SK-N-SH (cell line): Measurements from ENCODE around the gene CAVIN3. TPM values are rescaled to one million over a fixed set of nuclear protein-coding genes. Genes with fewer than 3 reads are reported as not detected.

Source experiments
- CTCF ChIA-PET: fragments of 300-600, 350-600 bp; formaldehyde crosslinking; extraction: SDS; loops from one replicate; lab custom pipeline; 2021; lab: Yijun Ruan, JAX
- POLR2A ChIA-PET: fragments of 350-600 bp; sonication (Branson Sonifier 250); formaldehyde crosslinking; extraction: SDS; loops from one replicate; lab custom pipeline; 2020; ENCODE audit warnings: antibody characterized with exemption, inconsistent platforms; lab: Yijun Ruan, JAX
- DNase-seq: peaks from one replicate; pipeline ENCODE4 v3.0.0; 2012
- H2AFZ ChIP-seq: fragments of 200-600 bp; sonication (generic); 2 replicates; pipeline ENCODE4 v1.8.1; 2016; ENCODE audit warnings: antibody characterized with exemption, mild to moderate bottlenecking, low read depth
- H3F3A ChIP-seq: fragments of 200-600 bp; sonication (generic); replicated peaks from 2 replicates; pipeline ENCODE3; 2016; ENCODE audit warnings: antibody characterized with exemption, mild to moderate bottlenecking; ENCODE audit not compliant: insufficient read depth
- H3K27ac ChIP-seq, 2 experiments: fragments of 200-500 bp in 1 of 2; fragments of 200-600 bp in 1 of 2; sonication (Bioruptor generic) in 1 of 2; sonication (generic), shearing (Covaris generic) in 1 of 2; 2 replicates each; pipeline versions ENCODE4 v1.5.1 to v1.6.1; 2014 to 2016; ENCODE audit warnings: low read depth in 2 of 2, inconsistent platforms in 1 of 2, low read length in 1 of 2, mild to moderate bottlenecking in 1 of 2, mixed read lengths in 1 of 2
- H3K27me3 ChIP-seq: fragments of 200-600 bp; sonication (generic), shearing (Covaris generic); 2 replicates; pipeline ENCODE4 v1.6.1; 2016; ENCODE audit warnings: mixed run types; ENCODE audit not compliant: insufficient read depth
- H3K36me3 ChIP-seq, 2 experiments: fragments of 200-500 bp in 1 of 2; fragments of 200-600 bp in 1 of 2; sonication (Bioruptor generic) in 1 of 2; sonication (generic) in 1 of 2; replicated peaks in 1 of 2; 2 replicates each; pipeline versions ENCODE3 to v1.5.1; 2014 to 2016; ENCODE audit warnings: low read length in 1 of 2, mild to moderate bottlenecking in 1 of 2; ENCODE audit not compliant: insufficient read depth in 2 of 2, control insufficient read depth in 1 of 2
- H3K4me1 ChIP-seq, 2 experiments: fragments of 200-500 bp in 1 of 2; fragments of 200-600 bp in 1 of 2; sonication (Bioruptor generic) in 1 of 2; sonication (generic), shearing (Covaris generic) in 1 of 2; 2 replicates each; pipeline versions ENCODE4 v1.5.1 to v1.6.1; 2014 to 2016; ENCODE audit warnings: low read depth in 1 of 2, low read length in 1 of 2, mixed run types in 1 of 2; ENCODE audit not compliant: insufficient read depth in 2 of 2, control insufficient read depth in 1 of 2
- H3K4me2 ChIP-seq: fragments of 200-600 bp; sonication (generic), shearing (Covaris generic); 2 replicates; pipeline ENCODE4 v1.6.1; 2017; ENCODE audit warnings: mixed run types
- H3K4me3 ChIP-seq, 2 experiments: fragments of 200-500 bp in 1 of 2; fragments of 200-600 bp in 1 of 2; sonication (Bioruptor generic) in 1 of 2; sonication (generic), shearing (Covaris generic) in 1 of 2; 2 replicates each; pipeline versions ENCODE4 v1.5.1 to v1.8.1; 2014 to 2016; ENCODE audit warnings: low read depth in 2 of 2, inconsistent platforms in 1 of 2, low read length in 1 of 2, mild to moderate bottlenecking in 1 of 2, mixed read lengths in 1 of 2, moderate library complexity in 1 of 2
- H3K79me2 ChIP-seq: fragments of 200-600 bp; sonication (generic); 2 replicates; pipeline ENCODE4 v1.8.1; 2017; ENCODE audit warnings: mild to moderate bottlenecking; ENCODE audit not compliant: insufficient read depth
- H3K9ac ChIP-seq: fragments of 200-600 bp; sonication (generic); 2 replicates; pipeline ENCODE4 v1.6.1; 2017; ENCODE audit warnings: mixed run types
- H3K9me2 ChIP-seq: fragments of 200-600 bp; sonication (generic); 2 replicates; pipeline ENCODE4 v1.6.1; 2017; ENCODE audit warnings: mixed run types
- H3K9me3 ChIP-seq: fragments of 200-600 bp; sonication (generic); 2 replicates; pipeline ENCODE4 v1.6.1; 2017; ENCODE audit warnings: mixed run types, mild to moderate bottlenecking, moderate library complexity
- H4K20me1 ChIP-seq: fragments of 200-600 bp; sonication (generic); 2 replicates; pipeline ENCODE4 v1.6.1; 2017; ENCODE audit warnings: mild to moderate bottlenecking, mixed run types; ENCODE audit not compliant: insufficient read depth
- CHD2 ChIP-seq: fragments of 150-350 bp; IDR thresholded peaks from 2 replicates; pipeline ENCODE4 v1.6.1; 2018; ENCODE audit warnings: low read length; ENCODE audit not compliant: partially characterized antibody
- ELF1 ChIP-seq: IDR thresholded peaks from 2 replicates; pipeline ENCODE4 v1.4.0; 2012
- EZH2phosphoT487 ChIP-seq: fragments of 200-600 bp; sonication (generic); IDR thresholded peaks from 2 replicates; pipeline ENCODE4 v1.6.1; 2017; ENCODE audit warnings: low read depth, mixed run types, mild to moderate bottlenecking, antibody characterized with exemption, moderate library complexity, borderline replicate concordance
- FOXJ3 ChIP-seq: sonication (generic); formaldehyde crosslinking; IDR thresholded peaks from 2 replicates; pipeline ENCODE4 v1.5.1; 2020; ENCODE audit warnings: mild to moderate bottlenecking, missing genetic modification reagents
- FOXM1 ChIP-seq: IDR thresholded peaks from 2 replicates; pipeline ENCODE4 v1.4.0; 2012; ENCODE audit warnings: low read depth, mild to moderate bottlenecking
- GABPA ChIP-seq: IDR thresholded peaks from 2 replicates; pipeline ENCODE4 v1.4.0; 2012; ENCODE audit warnings: low read depth, mild to moderate bottlenecking
- GATA2 ChIP-seq: sonication (generic); formaldehyde crosslinking; IDR thresholded peaks from 2 replicates; pipeline ENCODE4 v1.5.0; 2020; ENCODE audit warnings: mild to moderate bottlenecking, missing genetic modification reagents
- JUND ChIP-seq: IDR thresholded peaks from 2 replicates; pipeline ENCODE4 v1.4.0; 2012
- MXI1 ChIP-seq: IDR thresholded peaks from 2 replicates; pipeline ENCODE4 v1.6.1; 2012; ENCODE audit warnings: mild to moderate bottlenecking, low read depth, low read length, improper control_type of control experiment
- NFIC ChIP-seq: IDR thresholded peaks from 2 replicates; pipeline ENCODE4 v1.4.0; 2012; ENCODE audit warnings: borderline replicate concordance
- RCOR1 ChIP-seq: fragments of 150-350 bp; IDR thresholded peaks from 2 replicates; pipeline ENCODE4 v1.6.1; 2017; ENCODE audit warnings: antibody characterized with exemption, low read length
- RXRA ChIP-seq: IDR thresholded peaks from 2 replicates; pipeline ENCODE4 v1.4.0; 2012; ENCODE audit warnings: low read depth, mild to moderate bottlenecking, borderline replicate concordance
- SIN3A ChIP-seq: IDR thresholded peaks from 2 replicates; pipeline ENCODE4 v1.6.1; 2012; ENCODE audit warnings: low read depth, mild to moderate bottlenecking, low read length, moderate library complexity, borderline replicate concordance
- SMC3 ChIP-seq: IDR thresholded peaks from 2 replicates; pipeline ENCODE4 v1.6.1; 2012; ENCODE audit warnings: low read depth, low read length, improper control_type of control experiment
- TCF12 ChIP-seq: IDR thresholded peaks from 2 replicates; pipeline ENCODE4 v1.4.0; 2012
- TEAD4 ChIP-seq: IDR thresholded peaks from 2 replicates; pipeline ENCODE4 v1.4.0; 2012; ENCODE audit warnings: mild to moderate bottlenecking, borderline replicate concordance; ENCODE audit not compliant: insufficient read depth
- WGBS: methylation state at CpG from one replicate; pipeline ENCODE4 v1.1.6; 2017; ENCODE audit warnings: low lambda C conversion rate; 5-methylcytosine and 5-hydroxymethylcytosine counted together
- polyA plus RNA-seq, 3 experiments: library from polyadenylated mRNA; depleted of rRNA; stranded (reverse); fragments of >200 nt; gene quantifications; 2 replicates each; pipeline ENCODE4 v1.2.3, GENCODE V29; 2012
- TF ChIP-seq, protein P1 (sequence below): IDR thresholded peaks from 2 replicates; pipeline ENCODE4 v1.6.1; 2012; ENCODE audit warnings: mild to moderate bottlenecking, low read depth, low read length, moderate library complexity
- TF ChIP-seq, protein P2 (sequence below): IDR thresholded peaks from 2 replicates; pipeline ENCODE4; 2012
- TF ChIP-seq, protein P3 (sequence below): fragments of 150-350 bp; IDR thresholded peaks from 2 replicates; pipeline ENCODE4 v1.6.1; 2016; ENCODE audit warnings: mild to moderate bottlenecking, low read depth, low read length

CAVIN3 gene
- polyA plus RNA-seq, 1 of the 3 experiments (the other 2 are of a cell fraction): 23.5 TPM

DNA sequence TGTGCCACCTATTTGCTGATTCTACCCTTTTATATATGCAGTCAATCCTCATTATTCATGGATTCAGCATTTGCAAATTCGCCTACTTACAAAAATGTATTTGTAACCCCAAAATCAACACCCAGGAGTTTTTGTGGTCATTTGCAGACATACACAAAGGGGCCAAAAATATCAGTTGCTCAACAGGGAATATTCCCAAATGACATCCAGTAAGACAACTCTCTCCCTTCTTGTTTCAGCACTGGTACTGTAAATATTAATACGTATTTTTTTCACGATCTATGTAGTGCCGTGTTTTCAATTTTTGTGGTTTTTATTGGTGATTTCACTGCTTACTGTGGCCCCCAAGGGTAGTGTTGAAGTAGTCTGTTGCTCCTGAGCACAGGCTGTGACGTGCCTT lies 11.8 kb upstream of the CAVIN3 start:
- TF ChIP-seq, protein P1, sequence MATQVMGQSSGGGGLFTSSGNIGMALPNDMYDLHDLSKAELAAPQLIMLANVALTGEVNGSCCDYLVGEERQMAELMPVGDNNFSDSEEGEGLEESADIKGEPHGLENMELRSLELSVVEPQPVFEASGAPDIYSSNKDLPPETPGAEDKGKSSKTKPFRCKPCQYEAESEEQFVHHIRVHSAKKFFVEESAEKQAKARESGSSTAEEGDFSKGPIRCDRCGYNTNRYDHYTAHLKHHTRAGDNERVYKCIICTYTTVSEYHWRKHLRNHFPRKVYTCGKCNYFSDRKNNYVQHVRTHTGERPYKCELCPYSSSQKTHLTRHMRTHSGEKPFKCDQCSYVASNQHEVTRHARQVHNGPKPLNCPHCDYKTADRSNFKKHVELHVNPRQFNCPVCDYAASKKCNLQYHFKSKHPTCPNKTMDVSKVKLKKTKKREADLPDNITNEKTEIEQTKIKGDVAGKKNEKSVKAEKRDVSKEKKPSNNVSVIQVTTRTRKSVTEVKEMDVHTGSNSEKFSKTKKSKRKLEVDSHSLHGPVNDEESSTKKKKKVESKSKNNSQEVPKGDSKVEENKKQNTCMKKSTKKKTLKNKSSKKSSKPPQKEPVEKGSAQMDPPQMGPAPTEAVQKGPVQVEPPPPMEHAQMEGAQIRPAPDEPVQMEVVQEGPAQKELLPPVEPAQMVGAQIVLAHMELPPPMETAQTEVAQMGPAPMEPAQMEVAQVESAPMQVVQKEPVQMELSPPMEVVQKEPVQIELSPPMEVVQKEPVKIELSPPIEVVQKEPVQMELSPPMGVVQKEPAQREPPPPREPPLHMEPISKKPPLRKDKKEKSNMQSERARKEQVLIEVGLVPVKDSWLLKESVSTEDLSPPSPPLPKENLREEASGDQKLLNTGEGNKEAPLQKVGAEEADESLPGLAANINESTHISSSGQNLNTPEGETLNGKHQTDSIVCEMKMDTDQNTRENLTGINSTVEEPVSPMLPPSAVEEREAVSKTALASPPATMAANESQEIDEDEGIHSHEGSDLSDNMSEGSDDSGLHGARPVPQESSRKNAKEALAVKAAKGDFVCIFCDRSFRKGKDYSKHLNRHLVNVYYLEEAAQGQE: no peak
- TF ChIP-seq SIN3A (no peak), RCOR1 (no peak), JUND (no peak), NFIC (no peak), EZH2phosphoT487 (no peak), ELF1 (no peak), FOXJ3 (no peak), CHD2 (no peak), RXRA (no peak), MXI1 (no peak), SMC3 (no peak), TCF12 (no peak)
- TF ChIP-seq, protein P2, sequence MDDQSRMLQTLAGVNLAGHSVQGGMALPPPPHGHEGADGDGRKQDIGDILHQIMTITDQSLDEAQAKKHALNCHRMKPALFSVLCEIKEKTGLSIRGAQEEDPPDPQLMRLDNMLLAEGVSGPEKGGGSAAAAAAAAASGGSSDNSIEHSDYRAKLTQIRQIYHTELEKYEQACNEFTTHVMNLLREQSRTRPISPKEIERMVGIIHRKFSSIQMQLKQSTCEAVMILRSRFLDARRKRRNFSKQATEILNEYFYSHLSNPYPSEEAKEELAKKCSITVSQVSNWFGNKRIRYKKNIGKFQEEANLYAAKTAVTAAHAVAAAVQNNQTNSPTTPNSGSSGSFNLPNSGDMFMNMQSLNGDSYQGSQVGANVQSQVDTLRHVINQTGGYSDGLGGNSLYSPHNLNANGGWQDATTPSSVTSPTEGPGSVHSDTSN: no peak
- no peaks in the 10 kb centered on the region for H3K9me3 ChIP-seq
- DNase-seq: no peak
- no peak overlapping the region for H2AFZ ChIP-seq
- H3K4me3 ChIP-seq: no peak overlapping the region
- H3K27ac ChIP-seq: no peak overlapping the region
- no peaks in the 10 kb centered on the region for H4K20me1 ChIP-seq
- CTCF ChIA-PET: interaction anchor here (1.1 to 5.2 kb wide), 4 partner anchors 22 to 111 kb away, joined by 3 to 20 read pairs (median 8); no protein-coding TSS in a partner anchor
- peaks cover 9% of the 10 kb centered on the region; the same call in 1 of the 2 replicates for H3K27me3 ChIP-seq
- no peak overlapping the region for H3K4me2 ChIP-seq
- POLR2A ChIA-PET: no interaction called here
- no peaks in the 10 kb centered on the region for H3K36me3 ChIP-seq
- no peak overlapping the region for H3K9ac ChIP-seq
- peaks cover 0 to 2% of the 10 kb centered on the region in 2 experiments; a peak in 2 of 4 replicates for H3K4me1 ChIP-seq
- no peaks in the 10 kb centered on the region for H3F3A ChIP-seq
- H3K9me2 ChIP-seq: no peaks in the 10 kb centered on the region
- no peaks in the 10 kb centered on the region for H3K79me2 ChIP-seq
- 47% methylated on average over 5 of the region's 5 CpGs for WGBS

DNA sequence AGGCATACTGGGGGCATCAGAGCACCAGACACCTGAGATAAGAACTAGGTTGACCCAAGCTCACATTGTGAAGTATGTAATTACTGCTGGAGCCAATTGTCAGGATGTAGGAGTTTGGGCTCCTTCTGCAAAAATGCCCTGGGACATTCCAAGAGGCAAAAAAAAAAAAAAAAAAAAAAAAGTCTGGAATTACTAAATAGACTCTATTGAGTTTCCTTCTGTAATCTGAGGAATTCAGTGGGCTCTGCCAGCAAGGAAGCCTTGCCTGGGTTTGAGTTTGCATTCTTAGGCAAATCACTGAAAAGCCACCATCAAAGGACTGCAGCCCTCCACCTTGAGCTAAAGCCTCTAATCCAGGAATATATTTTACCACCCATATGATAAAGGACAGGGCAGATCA lies 8.0 kb upstream of the CAVIN3 start:
- Histone ChIP-seq H3K9me3 (no peaks in the 10 kb centered on the region), H3K9ac (no peak overlapping the region), H3K4me3 (no peak overlapping the region), H3K27ac (no peak overlapping the region), H3K79me2 (no peaks in the 10 kb centered on the region), H3K9me2 (no peaks in the 10 kb centered on the region), H3K4me1 (peaks cover 0 to 2% of the 10 kb centered on the region in 2 experiments; a peak in 1 of 4 replicates), H3F3A (no peaks in the 10 kb centered on the region), H3K27me3 (peaks cover 7% of the 10 kb centered on the region; the same call in 1 of the 2 replicates), H3K4me2 (no peak overlapping the region), H4K20me1 (no peaks in the 10 kb centered on the region), H2AFZ (no peak overlapping the region), H3K36me3 (no peaks in the 10 kb centered on the region)
- ChIA-PET POLR2A (no interaction called here), CTCF (interaction anchor here (2.0 to 5.2 kb wide), 2 partner anchors 25 to 35 kb away, joined by 10 to 30 read pairs; no protein-coding TSS in a partner anchor)
- DNase-seq: no peak
- no peak for TF ChIP-seq TEAD4
- no peak for TF ChIP-seq FOXM1
- TF ChIP-seq, protein P2: no peak
- no peak for TF ChIP-seq GABPA
- TF ChIP-seq GATA2 (CRISPR knock-in tag): no peak
- TF ChIP-seq, protein P1: no peak
- TF ChIP-seq, protein P3, sequence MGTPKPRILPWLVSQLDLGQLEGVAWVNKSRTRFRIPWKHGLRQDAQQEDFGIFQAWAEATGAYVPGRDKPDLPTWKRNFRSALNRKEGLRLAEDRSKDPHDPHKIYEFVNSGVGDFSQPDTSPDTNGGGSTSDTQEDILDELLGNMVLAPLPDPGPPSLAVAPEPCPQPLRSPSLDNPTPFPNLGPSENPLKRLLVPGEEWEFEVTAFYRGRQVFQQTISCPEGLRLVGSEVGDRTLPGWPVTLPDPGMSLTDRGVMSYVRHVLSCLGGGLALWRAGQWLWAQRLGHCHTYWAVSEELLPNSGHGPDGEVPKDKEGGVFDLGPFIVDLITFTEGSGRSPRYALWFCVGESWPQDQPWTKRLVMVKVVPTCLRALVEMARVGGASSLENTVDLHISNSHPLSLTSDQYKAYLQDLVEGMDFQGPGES: no peak
